SU-DHL-6 (cell line): ENCODE measurements around the gene RPGR.

Experiments
- H2AFZ ChIP-seq: fragments of 200-600 bp; sonication (generic); 2 replicates; pipeline ENCODE4 v1.6.1; 2014; ENCODE audit warnings: low read depth, mild to moderate bottlenecking, moderate library complexity, mixed read lengths, antibody characterized with exemption, low read length; ENCODE audit not compliant: severe bottlenecking
- H3F3A ChIP-seq: fragments of 200-600 bp; shearing (Covaris generic); 2 replicates; pipeline ENCODE4 v1.6.0; 2016; ENCODE audit warnings: antibody characterized with exemption, mild to moderate bottlenecking; ENCODE audit not compliant: insufficient read depth
- H3K27ac ChIP-seq: fragments of 200-600 bp; sonication (generic); 2 replicates; pipeline ENCODE4 v1.5.1; 2016; ENCODE audit warnings: low read depth, mild to moderate bottlenecking, low read length, moderate library complexity, mixed read lengths
- H3K27me3 ChIP-seq: fragments of 200-600 bp; sonication (generic), shearing (Covaris generic); 2 replicates; pipeline ENCODE4 v1.6.0; 2014; ENCODE audit warnings: mild to moderate bottlenecking, low read length
- H3K36me3 ChIP-seq: fragments of 200-600 bp; sonication (generic); 2 replicates; pipeline ENCODE4 v1.6.1; 2014; ENCODE audit warnings: mild to moderate bottlenecking, low read length, mixed read lengths
- H3K4me2 ChIP-seq: fragments of 300-600, 200-600 bp; shearing (Covaris generic), sonication (generic); 2 replicates; pipeline ENCODE4 v1.6.0; 2014; ENCODE audit warnings: low read length, low read depth, mild to moderate bottlenecking; ENCODE audit not compliant: poor library complexity, severe bottlenecking
- H3K4me3 ChIP-seq: fragments of 200-600 bp; sonication (generic); 2 replicates; pipeline ENCODE4 v1.5.1; 2014; ENCODE audit warnings: antibody characterized with exemption, low read length, mild to moderate bottlenecking, mixed read lengths; ENCODE audit not compliant: insufficient read depth, poor library complexity, severe bottlenecking
- H3K79me2 ChIP-seq: fragments of 200-600 bp; sonication (generic); 2 replicates; pipeline ENCODE4 v1.6.1; 2014; ENCODE audit warnings: mild to moderate bottlenecking, low read length, moderate library complexity; ENCODE audit not compliant: insufficient read depth
- H3K9ac ChIP-seq: fragments of 200-600 bp; sonication (generic); 2 replicates; pipeline ENCODE4 v1.7.0; 2014; ENCODE audit warnings: mild to moderate bottlenecking, low read length
- H3K9me2 ChIP-seq: fragments of 200-600 bp; sonication (generic); replicated peaks from 2 replicates; pipeline ENCODE4 v1.6.1; 2014; ENCODE audit warnings: low read length; ENCODE audit not compliant: insufficient read depth
- H3K9me3 ChIP-seq: fragments of 200-600 bp; sonication (generic); 2 replicates; pipeline ENCODE4 v1.6.1; 2014; ENCODE audit warnings: low read length, mixed read lengths; ENCODE audit not compliant: insufficient read depth
- H4K20me1 ChIP-seq: fragments of 200-600 bp; sonication (generic); 2 replicates; pipeline ENCODE4 v1.6.1; 2014; ENCODE audit warnings: low read depth, mild to moderate bottlenecking, antibody characterized with exemption, low read length, moderate library complexity, mixed read lengths
- EZH2phosphoT487 ChIP-seq: fragments of 200-600 bp; sonication (generic), shearing (Covaris generic); conservative IDR thresholded peaks from 2 replicates; pipeline ENCODE4 v1.6.1; 2018; ENCODE audit warnings: mild to moderate bottlenecking, antibody characterized with exemption, low read length, moderate library complexity, mixed read lengths
- TF ChIP-seq, protein P1 (sequence below): fragments of 200-600 bp; sonication (generic); IDR thresholded peaks from one replicate; pipeline ENCODE4 v1.5.1; 2017; ENCODE audit warnings: antibody characterized with exemption, mild to moderate bottlenecking, low read length, moderate library complexity; ENCODE audit not compliant: insufficient read depth, poor library complexity, severe bottlenecking

RPGR gene

DNA sequence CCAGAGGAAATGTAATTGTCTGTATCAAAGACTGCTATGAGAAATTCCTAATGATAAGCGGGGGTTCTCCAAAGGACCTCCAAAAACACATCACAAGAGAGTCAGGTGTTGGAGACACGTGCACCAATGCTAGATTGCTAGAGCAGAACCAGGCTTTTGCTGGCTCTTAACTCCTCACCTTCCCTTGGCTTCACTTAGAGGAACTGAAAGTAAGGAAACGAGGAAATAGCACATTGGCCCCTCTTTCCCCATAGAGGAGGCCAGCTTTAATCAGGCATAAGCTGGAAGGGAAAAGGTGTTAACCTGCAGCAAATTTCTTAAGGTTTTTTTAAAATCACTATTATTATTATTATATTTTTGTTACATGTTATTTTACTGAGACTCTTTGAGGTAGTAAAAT is 38.6 kb upstream of the RPGR start:
- H3K79me2 ChIP-seq = no peaks in the 10 kb centered on the region
- H3K9me3 ChIP-seq = no peaks in the 10 kb centered on the region
- no peak overlapping the region for H3K4me3 ChIP-seq
- H2AFZ ChIP-seq = no peak overlapping the region
- no peaks in the 10 kb centered on the region for H3K27me3 ChIP-seq
- H3K27ac ChIP-seq = no peak overlapping the region
- H3K9ac ChIP-seq = no peak overlapping the region
- H3F3A ChIP-seq = no peaks in the 10 kb centered on the region
- no peak for TF ChIP-seq EZH2phosphoT487
- TF ChIP-seq, protein P1, sequence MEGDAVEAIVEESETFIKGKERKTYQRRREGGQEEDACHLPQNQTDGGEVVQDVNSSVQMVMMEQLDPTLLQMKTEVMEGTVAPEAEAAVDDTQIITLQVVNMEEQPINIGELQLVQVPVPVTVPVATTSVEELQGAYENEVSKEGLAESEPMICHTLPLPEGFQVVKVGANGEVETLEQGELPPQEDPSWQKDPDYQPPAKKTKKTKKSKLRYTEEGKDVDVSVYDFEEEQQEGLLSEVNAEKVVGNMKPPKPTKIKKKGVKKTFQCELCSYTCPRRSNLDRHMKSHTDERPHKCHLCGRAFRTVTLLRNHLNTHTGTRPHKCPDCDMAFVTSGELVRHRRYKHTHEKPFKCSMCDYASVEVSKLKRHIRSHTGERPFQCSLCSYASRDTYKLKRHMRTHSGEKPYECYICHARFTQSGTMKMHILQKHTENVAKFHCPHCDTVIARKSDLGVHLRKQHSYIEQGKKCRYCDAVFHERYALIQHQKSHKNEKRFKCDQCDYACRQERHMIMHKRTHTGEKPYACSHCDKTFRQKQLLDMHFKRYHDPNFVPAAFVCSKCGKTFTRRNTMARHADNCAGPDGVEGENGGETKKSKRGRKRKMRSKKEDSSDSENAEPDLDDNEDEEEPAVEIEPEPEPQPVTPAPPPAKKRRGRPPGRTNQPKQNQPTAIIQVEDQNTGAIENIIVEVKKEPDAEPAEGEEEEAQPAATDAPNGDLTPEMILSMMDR = no peak
- H3K36me3 ChIP-seq = no peaks in the 10 kb centered on the region
- no peak overlapping the region for H3K4me2 ChIP-seq
- H4K20me1 ChIP-seq = no peaks in the 10 kb centered on the region
- H3K9me2 ChIP-seq = no peaks in the 10 kb centered on the region

DNA sequence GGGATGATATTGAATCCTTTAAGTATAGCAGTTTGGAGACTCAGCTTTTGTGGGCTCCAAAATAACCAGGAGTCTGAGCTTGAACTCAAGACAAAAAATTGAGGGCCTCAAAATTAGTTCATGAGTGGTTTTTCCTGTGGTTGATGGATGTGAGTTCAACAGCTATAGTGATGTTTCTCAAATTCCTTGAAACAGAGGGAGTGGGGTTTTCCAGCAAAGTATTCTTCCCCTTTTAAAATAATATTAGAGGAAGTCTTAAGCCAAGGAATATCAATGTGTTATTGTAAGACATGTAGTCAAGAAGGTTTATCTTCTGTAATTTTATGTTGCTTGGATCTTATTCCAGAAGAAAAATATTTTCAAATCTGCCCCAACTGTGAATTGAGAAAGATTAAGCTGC is 35.7 kb upstream of the RPGR start:
- TF ChIP-seq, protein P1 = no peak
- TF ChIP-seq EZH2phosphoT487 = no peak
- Histone ChIP-seq H3K9me2 (no peaks in the 10 kb centered on the region), H2AFZ (no peak overlapping the region), H3K9me3 (no peaks in the 10 kb centered on the region), H4K20me1 (no peaks in the 10 kb centered on the region), H3K36me3 (no peaks in the 10 kb centered on the region), H3K9ac (no peak overlapping the region), H3K4me2 (no peak overlapping the region), H3K27me3 (no peaks in the 10 kb centered on the region), H3K27ac (no peak overlapping the region), H3F3A (no peaks in the 10 kb centered on the region), H3K4me3 (no peak overlapping the region), H3K79me2 (no peaks in the 10 kb centered on the region)

DNA sequence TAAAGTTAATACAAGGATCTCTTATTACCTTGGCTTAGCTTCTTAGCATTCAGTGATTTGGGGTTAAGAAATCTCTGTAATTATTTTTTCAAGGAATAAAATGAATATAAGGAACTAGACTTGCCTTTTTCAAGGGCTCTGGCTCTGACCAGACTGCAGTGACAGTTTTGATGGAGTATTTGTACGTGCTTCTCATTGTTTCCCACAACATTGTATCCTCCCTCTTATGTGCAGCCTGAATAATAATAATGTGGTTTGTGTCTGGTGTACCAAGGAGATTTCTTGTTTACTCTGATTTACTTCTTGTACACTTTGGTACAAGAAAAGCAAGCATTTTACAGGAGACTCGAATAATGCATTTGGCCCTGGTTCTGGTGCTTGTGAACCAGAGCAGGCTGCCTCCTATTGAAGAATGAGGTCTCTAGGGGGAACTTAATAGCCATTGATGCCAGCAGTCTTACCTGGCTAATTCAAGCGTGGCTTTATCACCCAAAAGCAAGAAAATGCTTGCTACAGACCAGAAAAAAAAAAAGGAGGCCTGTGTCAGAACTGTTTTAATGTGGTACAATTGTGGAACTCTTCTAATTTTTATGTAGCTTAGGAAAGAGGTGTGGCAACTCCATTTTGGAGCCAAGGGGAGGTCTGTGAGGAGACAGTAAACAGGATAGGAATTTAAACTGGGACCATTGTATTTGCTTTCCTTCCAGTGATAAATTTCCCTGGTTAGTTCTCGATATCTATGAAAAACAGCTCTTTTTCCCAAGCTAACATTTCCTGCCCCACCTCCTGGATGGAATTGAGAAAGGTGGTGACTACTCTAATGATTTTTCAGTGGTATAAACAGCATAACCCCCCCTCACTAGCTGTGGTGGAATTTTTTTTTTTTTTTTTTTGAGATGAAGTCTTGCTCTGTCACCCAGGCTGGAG is 30.7 kb upstream of the RPGR start:
- H3K79me2 ChIP-seq = no peaks in the 10 kb centered on the region
- no peak overlapping the region for H3K27ac ChIP-seq
- no peaks in the 10 kb centered on the region for H3F3A ChIP-seq
- H4K20me1 ChIP-seq = no peaks in the 10 kb centered on the region
- no peak overlapping the region for H3K9ac ChIP-seq
- H3K9me2 ChIP-seq = no peaks in the 10 kb centered on the region
- no peaks in the 10 kb centered on the region for H3K27me3 ChIP-seq
- H3K9me3 ChIP-seq = no peaks in the 10 kb centered on the region
- no peak overlapping the region for H3K4me3 ChIP-seq
- TF ChIP-seq, protein P1 = no peak
- no peak for TF ChIP-seq EZH2phosphoT487
- no peak overlapping the region for H3K4me2 ChIP-seq
- H2AFZ ChIP-seq = no peak overlapping the region
- no peaks in the 10 kb centered on the region for H3K36me3 ChIP-seq
